ENCODE results near the gene FSTL3. TPM values are rescaled to one million over a fixed set of nuclear protein-coding genes. Genes with fewer than 3 reads are reported as not detected.
"Not testable (repeated sequence)": the region's sequence is repeated elsewhere in the genome, so short reads cannot be mapped to it uniquely, and the experiment has no call there.

The FSTL3 gene
- total RNA-seq, 6 donors from 2014 or later, result 109 to 335 (median 197) TPM

GRCh38 chr19:690203-690602, 14.0 kb downstream of the FSTL3 start:
- Histone ChIP-seq H3K27me3 (peaks cover 0 to 4% (median 2%) of the 10 kb centered on the region in 4 donors), H3K9me3 (no peaks in the 10 kb centered on the region), H3K27ac (no peak overlapping the region), H3K36me3 (no peaks in the 10 kb centered on the region), H3K4me1 (peaks cover 0 to 7% (median 1%) of the 10 kb centered on the region in 4 donors), H3K4me3 (no peak overlapping the region)
- TF ChIP-seq POLR2AphosphoS5 (IDR thresholded peaks at IDR 0.05) (no peak), EP300 (IDR thresholded peaks at IDR 0.05) (no peak), POLR2A (IDR thresholded peaks at IDR 0.05) (no peak)
- TF ChIP-seq, protein P1, sequence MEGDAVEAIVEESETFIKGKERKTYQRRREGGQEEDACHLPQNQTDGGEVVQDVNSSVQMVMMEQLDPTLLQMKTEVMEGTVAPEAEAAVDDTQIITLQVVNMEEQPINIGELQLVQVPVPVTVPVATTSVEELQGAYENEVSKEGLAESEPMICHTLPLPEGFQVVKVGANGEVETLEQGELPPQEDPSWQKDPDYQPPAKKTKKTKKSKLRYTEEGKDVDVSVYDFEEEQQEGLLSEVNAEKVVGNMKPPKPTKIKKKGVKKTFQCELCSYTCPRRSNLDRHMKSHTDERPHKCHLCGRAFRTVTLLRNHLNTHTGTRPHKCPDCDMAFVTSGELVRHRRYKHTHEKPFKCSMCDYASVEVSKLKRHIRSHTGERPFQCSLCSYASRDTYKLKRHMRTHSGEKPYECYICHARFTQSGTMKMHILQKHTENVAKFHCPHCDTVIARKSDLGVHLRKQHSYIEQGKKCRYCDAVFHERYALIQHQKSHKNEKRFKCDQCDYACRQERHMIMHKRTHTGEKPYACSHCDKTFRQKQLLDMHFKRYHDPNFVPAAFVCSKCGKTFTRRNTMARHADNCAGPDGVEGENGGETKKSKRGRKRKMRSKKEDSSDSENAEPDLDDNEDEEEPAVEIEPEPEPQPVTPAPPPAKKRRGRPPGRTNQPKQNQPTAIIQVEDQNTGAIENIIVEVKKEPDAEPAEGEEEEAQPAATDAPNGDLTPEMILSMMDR (IDR thresholded peaks at IDR 0.05), result no peak
- ATAC-seq (ENCODE audit: low FRiP score in 2 of 2) (no peak), DNase-seq (no peak)
- WGBS, 2 donors, result 75 to 88% methylated on average over 17 of the region's 18 CpGs

GRCh38 chr19:694481-695351, 18.5 kb downstream of the FSTL3 start:
- ATAC-seq (ENCODE audit: low FRiP score in 2 of 2) (no peak), DNase-seq (no peak)
- peaks cover 0 to 6% (median 3%) of the 10 kb centered on the region in 4 donors for H3K27me3 ChIP-seq
- TF ChIP-seq, protein P1 (IDR thresholded peaks at IDR 0.05), result no peak
- TF ChIP-seq EP300 (IDR thresholded peaks at IDR 0.05), result no peak
- TF ChIP-seq POLR2A (IDR thresholded peaks at IDR 0.05), result no peak
- TF ChIP-seq POLR2AphosphoS5 (IDR thresholded peaks at IDR 0.05), result no peak
- no peaks in the 10 kb centered on the region for H3K9me3 ChIP-seq
- H3K27ac ChIP-seq, result no peak overlapping the region
- H3K36me3 ChIP-seq, result no peaks in the 10 kb centered on the region
- H3K4me3 ChIP-seq, result peak overlapping the region in 1 of 4 donors; percentile 12
- 29 to 39% methylated on average over 38 to 39 of the region's 41 CpGs for WGBS, 2 donors
- H3K4me1 ChIP-seq, result peaks cover 0 to 9% (median 1%) of the 10 kb centered on the region in 4 donors

DNA sequence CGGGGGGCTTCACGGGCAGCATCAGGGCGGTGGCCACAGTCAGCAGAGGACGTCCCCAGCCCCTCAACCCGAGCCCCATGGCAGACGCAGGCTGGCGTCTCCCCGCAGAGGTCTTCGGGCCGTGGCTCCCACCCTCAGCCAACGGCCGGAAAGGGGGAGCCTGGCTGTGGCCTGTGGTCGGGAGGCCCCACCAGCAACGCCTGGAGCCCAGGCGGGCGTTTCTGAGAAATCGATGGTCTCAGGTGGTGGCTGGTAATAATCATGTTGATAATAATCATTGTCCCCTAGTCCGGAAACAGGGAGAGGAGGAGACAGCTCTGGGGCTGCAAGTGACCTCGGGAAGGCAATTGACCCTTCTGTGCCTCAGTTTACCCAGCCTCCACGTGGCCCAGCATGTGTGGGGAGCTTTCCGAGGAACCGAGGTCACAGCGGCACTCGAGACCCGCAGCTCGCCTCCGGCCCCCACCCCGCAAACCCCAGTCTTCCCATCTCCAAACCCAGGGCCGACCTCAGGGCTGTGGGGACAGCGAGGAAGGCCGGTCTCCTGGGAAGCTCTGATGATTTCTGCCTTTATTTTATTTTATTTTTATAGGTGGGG, 19.3 kb downstream of the FSTL3 start, which contains the start of gene PRSS57:
PRSS57 (minus strand) TSS at position 101 of the 598 bp plus-strand sequence; CDS start at position 79, 22 bp downstream.
- no peak for ATAC-seq (ENCODE audit: low FRiP score in 2 of 2)
- peaks cover 0 to 6% (median 3%) of the 10 kb centered on the region in 4 donors for H3K27me3 ChIP-seq
- TF ChIP-seq EP300 (IDR thresholded peaks at IDR 0.05), result no peak
- TF ChIP-seq, protein P1 (IDR thresholded peaks at IDR 0.05), result no peak
- peak within 1 kb of the TSS in 1 of 4 donors; percentile 12 for H3K4me3 ChIP-seq
- no peaks in the 10 kb centered on the region for H3K9me3 ChIP-seq
- 51 to 61% methylated on average over 16 to 29 of the region's 31 CpGs for WGBS, 2 donors
- H3K36me3 ChIP-seq, result no peaks in the 10 kb centered on the region
- H3K4me1 ChIP-seq, result peaks cover 0 to 9% (median 1%) of the 10 kb centered on the region in 4 donors
- no peak for DNase-seq
- no peak within 1 kb of the TSS for H3K27ac ChIP-seq

- H3K4me1 ChIP-seq, result peaks cover 0 to 20% (median 6%) of the 10 kb centered on the region in 4 donors
- H3K9me3 ChIP-seq; H3K4me3 ChIP-seq; H3K27me3 ChIP-seq; H3K36me3 ChIP-seq; ATAC-seq (ENCODE audit: low FRiP score in 2 of 2); DNase-seq; H3K27ac ChIP-seq: not testable (repeated sequence)
- 87 to 94% methylated on average over 15 of the region's 15 CpGs for WGBS, 2 donors
Measured at GRCh38 chr19:698529-698928, 22.3 kb downstream of the FSTL3 start.

DNA sequence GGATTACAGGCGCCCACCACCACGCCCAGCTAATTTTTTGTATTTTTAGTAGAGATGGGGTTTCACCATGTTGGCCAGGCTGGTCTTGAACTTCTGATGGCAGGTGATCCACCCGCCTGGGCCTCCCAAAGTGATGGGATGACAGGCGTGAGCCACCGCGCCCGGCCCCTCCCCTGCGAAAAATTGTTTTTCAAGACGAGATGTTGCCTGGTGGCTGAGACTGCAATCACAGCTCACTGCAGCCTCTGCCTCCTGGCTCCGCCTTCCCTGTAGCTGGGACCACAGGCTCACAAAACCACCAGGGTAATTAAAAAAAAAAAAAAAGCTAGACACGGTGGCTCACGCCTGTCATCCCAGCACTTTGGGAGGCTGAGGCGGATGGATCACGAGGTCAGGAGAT, 23.7 kb downstream of the FSTL3 start:
- WGBS, 2 donors, result 72 to 75% methylated on average over 14 of the region's 14 CpGs
- not testable (repeated sequence) for H3K9me3 ChIP-seq; DNase-seq; H3K4me3 ChIP-seq; H3K27me3 ChIP-seq; ATAC-seq (ENCODE audit: low FRiP score in 2 of 2); H3K27ac ChIP-seq; H3K36me3 ChIP-seq
- H3K4me1 ChIP-seq, result peaks cover 5 to 24% (median 17%) of the 10 kb centered on the region in 4 donors

DNA sequence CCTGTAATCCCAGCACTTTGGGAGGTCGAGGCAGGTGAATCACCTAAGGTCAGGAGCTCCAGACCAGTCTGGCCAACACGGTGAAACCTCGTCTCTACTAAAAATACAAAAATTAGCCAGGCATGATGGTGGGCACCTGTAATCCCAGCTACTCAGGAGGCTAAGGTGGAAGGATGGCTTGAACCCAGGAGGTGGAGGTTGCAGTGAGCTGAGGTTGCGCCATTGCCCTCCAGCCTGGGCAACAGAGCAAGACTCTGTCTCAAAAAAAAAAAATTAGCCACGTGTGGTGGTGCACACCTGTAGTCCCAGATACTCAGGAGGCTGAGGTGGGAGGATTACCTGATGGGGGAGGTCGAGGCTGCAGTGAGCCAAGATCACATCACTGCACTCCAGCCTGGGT, 26.7 kb downstream of the FSTL3 start:
- 75 to 78% methylated on average over 6 of the region's 6 CpGs for WGBS, 2 donors
- H3K27me3 ChIP-seq; ATAC-seq (ENCODE audit: low FRiP score in 2 of 2); H3K9me3 ChIP-seq; H3K36me3 ChIP-seq; DNase-seq: not testable (repeated sequence)
- peak overlapping the region in 3 of 4 donors; percentile 34 to 51 (median 40) for H3K4me3 ChIP-seq
- H3K27ac ChIP-seq, result peak overlapping the region in 1 of 4 donors; percentile 71
- peaks cover 5 to 26% (median 18%) of the 10 kb centered on the region in 4 donors for H3K4me1 ChIP-seq
